DOHH2 (cell line): Measurements from ENCODE around the gene NCF4.

Experiments
- H3F3A ChIP-seq: fragments of 200-600 bp; sonication (generic), shearing (Covaris generic); 2 replicates; pipeline ENCODE4 v1.6.0; 2016; ENCODE audit warnings: antibody characterized with exemption, mild to moderate bottlenecking; ENCODE audit not compliant: control insufficient read depth, insufficient read depth
- H3K27ac ChIP-seq: fragments of 200-600 bp; sonication (generic); 2 replicates; pipeline ENCODE4 v1.5.1; 2014; ENCODE audit warnings: low read depth, mild to moderate bottlenecking, low read length, moderate library complexity
- H3K27me3 ChIP-seq: fragments of 200-600 bp; sonication (generic); 2 replicates; pipeline ENCODE4 v1.6.1; 2014; ENCODE audit warnings: mild to moderate bottlenecking, low read length, mixed read lengths; ENCODE audit not compliant: control insufficient read depth
- H3K36me3 ChIP-seq: fragments of 200-600 bp; sonication (generic); 2 replicates; pipeline ENCODE4 v1.6.1; 2014; ENCODE audit warnings: mild to moderate bottlenecking, low read length, moderate library complexity, mixed read lengths; ENCODE audit not compliant: control insufficient read depth
- H3K4me1 ChIP-seq: fragments of 200-600 bp; sonication (generic); 2 replicates; pipeline ENCODE4 v1.6.1; 2014; ENCODE audit warnings: mild to moderate bottlenecking, low read length, mixed read lengths; ENCODE audit not compliant: control insufficient read depth
- H3K4me2 ChIP-seq: fragments of 200-600 bp; sonication (generic); 2 replicates; pipeline ENCODE4 v1.6.0; 2014; ENCODE audit warnings: mild to moderate bottlenecking, low read length, moderate library complexity
- H3K4me3 ChIP-seq: fragments of 200-600 bp; sonication (generic); 2 replicates; pipeline ENCODE4 v1.5.1; 2014; ENCODE audit warnings: mild to moderate bottlenecking, low read length, mixed read lengths
- H3K79me2 ChIP-seq: fragments of 200-600 bp; sonication (generic); 2 replicates; pipeline ENCODE4 v1.6.1; 2014; ENCODE audit warnings: mild to moderate bottlenecking, low read length, mixed read lengths; ENCODE audit not compliant: control insufficient read depth
- H3K9me2 ChIP-seq: fragments of 200-600 bp; sonication (generic); replicated peaks from 2 replicates; pipeline ENCODE4 v1.6.1; 2014; ENCODE audit warnings: mild to moderate bottlenecking, low read length, mixed read lengths; ENCODE audit not compliant: control insufficient read depth
- H3K9me3 ChIP-seq: fragments of 200-600 bp; sonication (generic); 2 replicates; pipeline ENCODE4 v1.6.1; 2014; ENCODE audit warnings: antibody characterized with exemption, low read length, mixed read lengths; ENCODE audit not compliant: control insufficient read depth, insufficient read depth
- H4K20me1 ChIP-seq: fragments of 200-600 bp; sonication (generic); 2 replicates; pipeline ENCODE4 v1.6.0; 2014; ENCODE audit warnings: low read depth, mild to moderate bottlenecking, antibody characterized with exemption, low read length, moderate library complexity; ENCODE audit not compliant: control insufficient read depth, insufficient read depth
- EZH2phosphoT487 ChIP-seq: fragments of 200-600 bp; sonication (generic); IDR thresholded peaks from 2 replicates; pipeline ENCODE4 v1.6.1; 2017; ENCODE audit warnings: borderline replicate concordance, mild to moderate bottlenecking, antibody characterized with exemption, low read length, moderate library complexity, mixed read lengths
- TF ChIP-seq, protein P1 (sequence below): fragments of 200-600 bp; sonication (generic); IDR thresholded peaks from one replicate; pipeline ENCODE4 v1.5.1; 2014; ENCODE audit warnings: antibody characterized with exemption, mild to moderate bottlenecking, low read depth, low read length; ENCODE audit not compliant: poor library complexity, severe bottlenecking

The NCF4 gene

GRCh38 chr22:36922711-36923110 lies 61.9 kb downstream of the NCF4 start:
- Histone ChIP-seq H4K20me1 (peaks cover 8% of the 10 kb centered on the region; the same call in 1 of the 2 replicates), H3K4me1 (peaks cover 31% of the 10 kb centered on the region), H3K4me2 (no peak overlapping the region), H3K9me3 (no peaks in the 10 kb centered on the region), H3K79me2 (peaks cover 45% of the 10 kb centered on the region), H3K27me3 (no peaks in the 10 kb centered on the region), H3K36me3 (peaks cover 91% of the 10 kb centered on the region), H3K27ac (no peak overlapping the region), H3K9me2 (no peaks in the 10 kb centered on the region), H3K4me3 (no peak overlapping the region), H3F3A (0 out of 2 replicates have a peak, but pooled peaks cover 3% of the 10 kb centered on the region)
- TF ChIP-seq, protein P1, sequence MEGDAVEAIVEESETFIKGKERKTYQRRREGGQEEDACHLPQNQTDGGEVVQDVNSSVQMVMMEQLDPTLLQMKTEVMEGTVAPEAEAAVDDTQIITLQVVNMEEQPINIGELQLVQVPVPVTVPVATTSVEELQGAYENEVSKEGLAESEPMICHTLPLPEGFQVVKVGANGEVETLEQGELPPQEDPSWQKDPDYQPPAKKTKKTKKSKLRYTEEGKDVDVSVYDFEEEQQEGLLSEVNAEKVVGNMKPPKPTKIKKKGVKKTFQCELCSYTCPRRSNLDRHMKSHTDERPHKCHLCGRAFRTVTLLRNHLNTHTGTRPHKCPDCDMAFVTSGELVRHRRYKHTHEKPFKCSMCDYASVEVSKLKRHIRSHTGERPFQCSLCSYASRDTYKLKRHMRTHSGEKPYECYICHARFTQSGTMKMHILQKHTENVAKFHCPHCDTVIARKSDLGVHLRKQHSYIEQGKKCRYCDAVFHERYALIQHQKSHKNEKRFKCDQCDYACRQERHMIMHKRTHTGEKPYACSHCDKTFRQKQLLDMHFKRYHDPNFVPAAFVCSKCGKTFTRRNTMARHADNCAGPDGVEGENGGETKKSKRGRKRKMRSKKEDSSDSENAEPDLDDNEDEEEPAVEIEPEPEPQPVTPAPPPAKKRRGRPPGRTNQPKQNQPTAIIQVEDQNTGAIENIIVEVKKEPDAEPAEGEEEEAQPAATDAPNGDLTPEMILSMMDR: no peak
- no peak for TF ChIP-seq EZH2phosphoT487

- 0 out of 2 replicates have a peak, but pooled peaks cover 3% of the 10 kb centered on the region for H3F3A ChIP-seq
- H3K27me3 ChIP-seq: no peaks in the 10 kb centered on the region
- no peak overlapping the region for H3K27ac ChIP-seq
- peaks cover 8% of the 10 kb centered on the region; the same call in 1 of the 2 replicates for H4K20me1 ChIP-seq
- H3K9me3 ChIP-seq: no peaks in the 10 kb centered on the region
- TF ChIP-seq, protein P1: no peak
- no peak for TF ChIP-seq EZH2phosphoT487
- peaks cover 92% of the 10 kb centered on the region for H3K36me3 ChIP-seq
- no peak overlapping the region for H3K4me2 ChIP-seq
- peaks cover 26% of the 10 kb centered on the region for H3K4me1 ChIP-seq
- H3K4me3 ChIP-seq: no peak overlapping the region
- H3K9me2 ChIP-seq: no peaks in the 10 kb centered on the region
- peaks cover 39% of the 10 kb centered on the region for H3K79me2 ChIP-seq
Measured at GRCh38 chr22:36923131-36923788, 62.5 kb downstream of the NCF4 start.

GRCh38 chr22:36924151-36924698 lies 63.4 kb downstream of the NCF4 start:
- no peaks in the 10 kb centered on the region for H3K9me2 ChIP-seq
- H3K4me1 ChIP-seq: peaks cover 17% of the 10 kb centered on the region
- TF ChIP-seq, protein P1: no peak
- TF ChIP-seq EZH2phosphoT487: no peak
- H3K9me3 ChIP-seq: no peaks in the 10 kb centered on the region
- H3K27ac ChIP-seq: no peak overlapping the region
- H4K20me1 ChIP-seq: peaks cover 5% of the 10 kb centered on the region; the same call in 1 of the 2 replicates
- H3K27me3 ChIP-seq: no peaks in the 10 kb centered on the region
- H3K36me3 ChIP-seq: peaks cover 92% of the 10 kb centered on the region
- no peak overlapping the region for H3K4me3 ChIP-seq
- H3K4me2 ChIP-seq: no peak overlapping the region
- H3K79me2 ChIP-seq: peaks cover 30% of the 10 kb centered on the region
- H3F3A ChIP-seq: 0 out of 2 replicates have a peak, but pooled peaks cover 3% of the 10 kb centered on the region
